ENCODE results near the gene ARL5B. TPM values are rescaled to one million over a fixed set of nuclear protein-coding genes. Genes with fewer than 3 reads are reported as not detected.

Gene ARL5B
- total RNA-seq, 1 donor from 2014 or later = 91.7 TPM

DNA sequence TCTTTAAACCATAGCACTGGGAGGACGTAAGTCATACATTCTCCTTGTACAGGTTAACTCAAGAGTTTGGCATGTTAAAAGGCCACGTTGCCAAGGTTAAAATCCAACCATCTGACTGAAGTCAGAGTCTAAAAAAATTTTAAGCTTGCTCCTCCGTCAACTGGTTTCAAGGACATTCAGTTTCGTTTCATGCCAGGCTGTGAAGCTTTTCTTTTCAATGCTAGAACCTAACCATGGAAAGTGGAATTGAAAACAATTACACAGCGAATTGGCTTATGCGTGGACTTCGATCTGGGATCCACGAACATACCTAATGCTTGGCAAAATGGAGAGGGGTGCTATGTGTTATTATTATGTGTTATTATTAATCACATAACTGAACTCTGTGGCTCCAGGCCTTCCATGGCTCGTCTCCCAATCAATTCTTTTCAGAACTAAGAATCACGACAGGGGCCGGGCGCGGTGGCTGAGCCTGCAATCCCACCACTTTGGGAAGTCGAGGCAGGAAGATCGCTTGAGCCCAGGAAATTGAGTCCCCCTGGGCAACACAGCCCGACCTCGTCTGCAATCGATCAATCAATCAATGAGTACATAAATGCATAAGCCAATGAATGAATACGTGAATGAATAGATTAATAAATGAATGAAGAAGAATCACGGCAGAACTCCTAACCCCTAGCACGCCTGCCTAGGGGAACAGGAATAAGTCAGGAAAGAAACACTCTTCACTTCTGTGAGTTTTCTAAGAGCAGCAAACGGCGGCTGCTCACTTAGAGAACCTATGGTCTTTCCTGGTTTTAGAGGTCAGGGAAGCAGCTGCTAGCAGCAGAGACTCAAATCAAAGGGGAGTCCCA is 733 bp upstream of the ARL5B start:
- DNase-seq = no peak

DNA sequence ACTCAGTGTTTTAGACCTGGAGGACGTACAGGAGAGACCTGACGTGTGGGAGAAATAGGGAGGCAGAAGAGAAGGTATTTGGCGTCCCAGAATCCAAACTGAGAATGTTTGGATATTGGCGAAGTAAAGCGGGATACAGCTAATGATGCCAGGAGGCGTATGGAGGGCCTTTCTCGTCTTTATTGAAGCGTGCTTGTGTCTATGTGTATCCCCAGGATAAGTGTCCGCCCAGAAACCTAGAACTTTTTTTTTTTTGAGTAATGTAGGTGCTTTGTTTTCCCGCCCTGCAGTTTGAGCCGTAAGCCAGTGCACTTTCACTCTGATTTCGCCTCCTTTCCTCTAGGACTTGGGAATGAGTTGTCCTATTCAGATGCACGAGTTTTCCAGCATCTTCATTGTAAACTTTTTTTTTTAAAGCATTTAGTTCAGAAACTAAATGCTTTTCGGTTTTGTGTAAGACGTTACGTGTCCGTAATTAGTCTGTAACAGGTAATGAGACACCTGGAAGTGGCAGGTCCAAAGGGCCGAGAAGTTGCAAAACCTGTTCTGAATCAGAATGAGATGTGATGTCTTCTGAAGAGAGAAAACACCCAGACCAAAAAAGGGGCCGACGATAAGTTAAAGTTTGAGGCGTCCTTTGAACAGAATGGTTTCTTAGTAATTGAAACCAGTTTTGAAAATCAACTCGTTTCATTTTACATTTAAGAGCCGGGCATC is 746 bp downstream of the ARL5B start:
- no peak for DNase-seq

DNA sequence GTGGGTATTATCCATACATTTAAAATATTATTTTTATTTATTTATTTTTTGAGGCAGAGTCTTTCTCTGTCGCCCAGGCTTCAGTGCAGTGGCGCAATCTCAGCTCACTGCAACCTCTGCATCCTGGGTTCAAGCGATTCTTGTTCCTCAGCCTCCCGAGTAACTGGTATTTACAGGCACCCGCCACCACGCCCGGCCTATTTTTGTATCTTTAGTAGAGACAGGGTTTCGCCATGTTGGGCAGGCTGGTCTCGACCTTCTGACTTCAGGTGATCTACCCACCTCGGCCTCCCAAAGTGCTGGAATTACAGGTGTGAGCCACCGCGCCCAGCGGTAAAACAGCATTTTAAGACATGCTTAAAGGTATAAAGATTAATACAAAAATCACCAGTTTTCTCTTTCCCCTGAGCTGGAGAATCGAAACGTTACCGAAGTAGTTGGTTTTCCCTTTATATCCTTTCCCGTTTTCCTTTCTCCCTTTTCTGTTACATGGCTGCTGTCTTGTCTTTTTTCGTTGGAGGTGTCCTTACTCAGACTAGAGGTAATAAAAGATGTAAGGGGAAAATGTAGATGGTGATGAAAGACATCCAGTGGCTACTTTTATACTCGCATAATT is 1.7 kb downstream of the ARL5B start:
- no peak for DNase-seq

DNA sequence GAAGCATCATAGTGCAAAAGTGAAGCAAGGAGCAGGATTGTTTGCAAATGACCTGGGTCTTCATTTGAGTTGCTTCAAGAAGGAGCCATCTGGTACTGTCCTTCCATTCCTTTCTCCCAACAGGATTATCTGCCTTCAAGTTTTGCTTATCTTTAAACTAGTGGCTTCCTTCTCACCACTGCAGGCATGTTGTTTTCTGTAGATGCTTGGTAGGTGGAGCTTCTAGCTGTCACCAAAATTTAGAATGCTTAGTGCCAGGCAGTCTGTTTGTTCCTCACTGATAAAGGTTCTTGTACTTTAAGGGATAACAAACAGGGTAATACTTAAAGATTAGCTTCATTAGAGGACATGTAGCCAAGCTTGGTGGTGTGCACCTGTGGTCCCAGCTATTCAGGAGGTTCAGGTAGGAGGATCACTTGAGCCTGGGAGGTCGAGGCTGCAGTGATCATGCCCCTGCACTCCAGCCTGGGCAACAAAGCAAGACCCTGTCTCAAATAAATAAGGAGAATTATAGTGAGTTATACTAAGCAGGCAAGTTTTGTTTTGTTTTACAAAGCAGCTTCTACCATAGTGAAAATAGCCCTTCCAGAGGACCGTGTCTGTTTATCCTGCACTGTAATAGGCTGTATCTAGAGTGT is 5.7 kb downstream of the ARL5B start:
- no peak for DNase-seq

DNA sequence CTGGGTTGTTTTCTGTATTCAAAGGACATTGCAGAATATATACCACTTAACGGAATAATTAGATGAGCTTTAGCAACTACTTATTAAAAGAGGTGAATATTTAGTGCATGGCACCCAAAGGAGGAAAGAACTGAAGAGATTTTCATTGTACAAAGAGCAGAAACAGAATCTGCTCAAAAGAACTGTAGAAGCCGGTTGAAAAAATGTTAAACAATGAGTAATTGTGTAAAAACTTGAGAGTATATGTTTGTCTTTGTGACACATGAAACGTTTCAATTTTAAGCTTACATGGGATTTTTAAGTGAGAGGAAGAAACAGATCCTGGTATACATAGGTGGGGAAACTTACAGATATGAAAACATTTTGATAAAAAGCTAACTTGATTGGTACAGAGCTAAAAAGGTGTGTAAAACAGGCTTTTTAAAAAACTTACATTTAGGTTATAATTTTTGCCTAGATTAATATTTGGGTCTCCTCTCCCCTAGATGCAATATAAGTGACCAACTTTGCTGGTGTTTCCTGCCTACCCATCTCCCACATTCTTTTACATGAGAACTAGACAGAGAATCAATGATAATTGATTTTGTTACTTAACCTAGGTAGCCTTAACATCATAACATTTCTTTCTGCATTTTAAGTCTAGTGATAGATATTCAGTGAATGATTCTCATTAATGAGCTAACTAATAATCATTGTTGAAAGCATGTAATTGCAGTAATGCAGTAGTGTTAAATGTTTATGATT is 6.8 kb downstream of the ARL5B start:
- DNase-seq = no peak

DNA sequence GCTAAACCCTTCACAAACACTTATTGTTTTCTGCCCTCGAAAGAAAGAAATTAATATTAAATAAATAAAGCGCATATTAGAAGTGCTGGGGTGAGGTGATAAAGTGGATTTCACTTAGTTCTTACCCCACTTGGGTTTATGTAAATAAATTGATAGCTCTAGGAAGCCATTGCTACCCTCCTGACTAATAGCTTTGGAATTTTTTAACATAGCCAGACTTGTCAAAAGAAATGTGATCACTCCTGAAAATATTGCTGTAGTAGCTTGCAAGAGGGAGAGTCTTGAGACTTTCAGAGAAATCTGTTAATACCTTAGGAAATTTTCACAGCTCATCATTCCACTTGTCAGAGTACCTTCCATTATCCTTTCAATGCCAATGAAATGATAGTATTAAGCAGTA is 7.6 kb downstream of the ARL5B start:
- DNase-seq = no peak

DNA sequence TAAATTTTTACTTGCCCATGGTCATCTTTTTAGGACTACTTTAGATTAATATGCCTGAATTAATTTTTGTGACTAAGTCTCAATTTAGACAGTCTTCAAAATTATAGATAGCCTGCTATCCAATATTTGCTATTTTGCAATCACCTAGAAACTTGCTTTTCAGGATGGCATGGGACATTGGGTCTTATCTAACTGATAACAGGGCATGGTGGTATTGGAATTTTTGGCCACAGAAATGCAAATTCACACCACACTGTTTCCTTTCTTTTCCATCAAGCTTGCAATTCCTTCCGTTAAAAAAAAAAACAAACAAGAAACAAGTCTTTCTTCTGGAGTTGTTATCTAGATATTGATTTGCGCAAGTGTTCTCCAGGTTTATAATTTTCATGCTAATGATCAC is 8.8 kb downstream of the ARL5B start:
- DNase-seq = no peak

DNA sequence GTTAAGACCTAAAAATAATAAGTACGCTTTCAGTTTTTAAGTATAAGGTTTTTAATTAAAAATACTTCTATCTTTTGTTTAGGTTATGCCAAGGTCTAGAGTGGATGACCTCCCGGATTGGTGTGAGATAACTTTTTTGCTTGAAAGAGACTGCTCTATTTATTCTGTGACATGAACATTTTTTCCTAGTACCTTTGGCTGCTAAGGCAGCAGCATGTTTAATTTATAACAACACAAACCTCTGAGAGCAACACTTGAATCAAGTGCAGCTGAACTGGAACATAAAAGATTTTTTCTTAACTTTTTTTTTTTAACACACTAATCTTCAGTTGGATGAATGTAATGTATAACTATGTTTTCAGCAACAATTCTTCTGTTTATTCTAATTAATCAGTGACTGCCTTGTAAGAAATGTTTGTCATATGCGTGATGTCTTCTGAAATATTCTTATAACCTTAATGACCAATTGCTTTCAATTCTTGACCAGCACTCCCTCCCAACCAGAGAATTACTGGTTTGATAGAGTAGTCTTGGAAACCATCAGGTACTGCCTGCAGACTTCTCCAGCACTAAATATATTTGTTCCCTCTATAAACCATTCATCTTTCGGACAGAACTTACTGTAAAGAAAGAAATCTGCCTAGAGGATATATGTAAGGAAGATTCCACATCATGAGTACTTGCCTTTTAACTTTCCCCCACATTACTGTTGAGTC is 16.0 kb downstream of the ARL5B start:
- no peak for DNase-seq

DNA sequence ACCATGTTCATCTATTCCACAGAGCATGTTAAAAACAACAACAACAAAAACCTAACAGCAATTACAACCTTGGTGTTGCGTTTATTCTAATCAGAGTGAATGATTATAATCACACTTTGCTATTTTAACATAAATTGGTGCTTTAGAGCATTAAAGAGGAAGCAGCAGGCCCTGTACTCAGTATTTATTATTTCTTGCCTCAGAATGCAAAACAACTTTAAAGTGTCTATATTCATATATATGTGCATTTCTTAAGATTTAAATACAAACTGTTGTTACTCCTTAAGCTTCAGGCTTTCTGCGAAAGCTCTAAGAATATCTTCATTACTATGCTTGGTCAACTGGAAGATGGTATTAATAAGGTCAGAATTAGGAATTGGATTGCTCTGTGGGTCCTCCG is 21.5 kb downstream of the ARL5B start:
- DNase-seq = no peak

DNA sequence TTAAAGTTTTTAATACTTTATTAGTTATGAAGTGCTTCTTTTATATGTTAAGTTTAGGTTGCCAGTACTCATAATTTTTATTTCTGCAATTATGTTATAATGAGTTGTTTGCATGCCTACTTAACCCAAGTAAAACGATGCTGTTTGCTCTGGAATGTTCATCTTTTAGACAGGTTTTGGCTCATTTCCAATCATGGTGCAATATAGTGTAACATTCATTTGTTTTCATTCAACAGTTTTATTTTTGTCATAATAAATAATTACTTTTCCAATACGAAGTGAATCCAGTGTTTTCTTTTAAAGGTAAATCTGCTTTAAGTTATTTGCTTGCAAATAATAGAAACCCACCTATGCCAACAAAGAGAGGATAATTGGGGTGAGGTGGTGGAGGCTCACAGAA is 22.1 kb downstream of the ARL5B start:
- no peak for DNase-seq

DNA sequence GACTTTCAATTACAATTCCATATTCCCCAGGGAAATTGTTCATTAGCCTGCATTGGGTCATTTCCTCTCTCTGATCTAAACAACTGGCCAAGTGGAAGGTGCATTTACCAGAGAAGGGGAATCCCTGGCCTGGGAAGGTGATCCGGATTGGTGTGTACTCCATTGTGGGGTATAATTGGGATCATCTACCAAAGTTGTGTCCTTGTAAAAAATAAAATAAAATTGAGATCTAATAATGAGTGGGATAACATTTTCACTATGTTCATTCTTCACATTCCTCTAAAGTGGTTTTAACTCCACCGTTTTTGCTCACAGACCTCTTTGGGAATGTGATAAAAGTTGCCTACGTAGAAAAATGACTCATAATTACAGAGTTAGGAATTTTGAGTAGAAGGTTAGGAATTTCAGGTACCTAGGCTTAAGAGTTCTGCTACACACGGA is 22.8 kb downstream of the ARL5B start:
- DNase-seq = no peak

DNA sequence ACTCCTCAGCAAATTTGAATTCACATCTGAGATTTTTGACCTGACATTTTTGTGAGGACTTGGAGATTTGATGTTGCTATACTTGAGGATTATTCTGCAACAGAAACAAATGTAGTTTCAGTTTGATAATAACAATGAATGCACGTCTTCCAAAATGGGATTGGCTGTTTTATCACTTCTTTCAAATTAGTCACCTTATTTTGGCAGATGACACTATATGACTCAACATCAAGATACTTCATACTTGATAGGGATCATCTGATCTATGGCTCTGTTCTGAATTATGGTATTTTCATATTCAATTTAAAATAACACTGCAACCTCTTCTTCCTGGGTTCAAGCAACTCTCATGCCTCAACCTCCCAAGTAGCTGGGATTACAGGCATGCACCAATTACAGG is 24.2 kb downstream of the ARL5B start:
- no peak for DNase-seq

DNA sequence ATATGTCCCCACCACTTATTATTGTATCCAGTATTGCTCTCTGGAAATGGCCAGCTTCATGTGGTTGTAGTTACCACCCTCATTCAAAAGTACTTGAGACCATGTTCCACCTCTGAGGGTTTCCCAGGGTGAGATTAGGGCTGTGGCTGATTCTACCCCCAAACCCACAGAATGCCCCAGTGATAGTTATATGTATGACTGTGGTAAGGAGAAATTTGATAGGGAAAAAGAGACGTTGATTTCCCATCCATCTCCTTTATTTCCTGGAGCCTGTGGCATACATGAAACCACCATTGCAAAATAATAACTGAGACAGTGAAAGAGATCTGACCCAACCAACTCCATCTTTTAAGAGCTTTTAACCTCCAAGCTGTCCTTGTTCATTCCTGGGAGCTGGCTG is 25.2 kb downstream of the ARL5B start:
- DNase-seq = no peak

DNA sequence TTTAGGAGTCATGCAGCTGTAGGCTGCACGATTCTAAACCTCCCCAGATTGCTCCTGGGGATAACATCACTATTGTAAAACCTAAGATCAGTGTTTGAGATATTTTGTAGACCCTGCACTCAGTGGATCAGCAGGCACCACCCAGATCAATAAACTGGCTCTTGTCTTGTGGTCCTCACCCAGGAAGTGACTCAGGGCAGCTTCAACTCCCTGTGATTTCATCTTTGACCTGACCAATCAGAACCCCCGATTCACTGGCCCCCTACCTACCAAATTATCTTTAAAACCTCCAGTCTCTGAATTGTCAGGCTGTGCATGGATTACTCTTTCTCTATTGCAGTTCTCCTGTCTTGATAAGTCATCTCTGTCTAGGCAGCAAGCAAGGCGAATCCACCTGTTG is 25.7 kb downstream of the ARL5B start:
- DNase-seq = no peak

DNA sequence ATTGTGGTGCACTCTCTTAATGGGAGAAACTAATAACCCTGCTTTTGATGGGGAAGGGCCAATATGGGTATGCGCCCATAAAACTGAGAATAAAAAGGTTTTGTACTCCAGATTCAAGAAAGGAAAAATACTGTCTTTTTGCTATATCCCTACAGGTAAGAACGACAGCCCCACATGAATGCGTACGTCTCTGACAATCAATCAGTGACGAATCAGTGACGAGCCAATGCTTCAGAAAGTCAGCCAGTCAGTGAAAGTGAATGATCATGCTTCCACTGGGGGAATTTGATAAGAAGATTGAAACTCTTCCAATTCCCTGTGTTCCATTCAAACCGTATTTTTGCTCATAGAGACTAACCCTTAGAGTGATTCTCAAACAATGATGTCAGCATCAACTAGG is 26.3 kb downstream of the ARL5B start:
- no peak for DNase-seq

DNA sequence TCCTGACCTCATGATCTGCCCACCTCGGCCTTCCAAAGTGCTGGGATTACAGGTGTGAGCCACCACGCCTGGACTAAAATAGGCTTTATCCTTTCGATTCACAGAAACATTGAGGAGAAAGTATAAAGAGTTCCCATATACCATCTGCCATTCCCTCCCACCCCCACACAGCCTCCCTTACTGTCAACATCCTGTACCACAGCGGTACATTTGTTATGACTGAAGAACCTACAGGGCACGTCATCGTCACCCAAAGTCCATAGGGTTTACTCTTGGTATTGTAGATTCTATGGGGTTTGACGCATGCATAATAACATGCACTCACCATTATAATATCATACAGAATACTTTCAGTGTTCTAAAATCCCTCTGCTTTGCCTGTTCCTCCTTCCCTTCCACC is 28.0 kb downstream of the ARL5B start:
- DNase-seq = no peak

DNA sequence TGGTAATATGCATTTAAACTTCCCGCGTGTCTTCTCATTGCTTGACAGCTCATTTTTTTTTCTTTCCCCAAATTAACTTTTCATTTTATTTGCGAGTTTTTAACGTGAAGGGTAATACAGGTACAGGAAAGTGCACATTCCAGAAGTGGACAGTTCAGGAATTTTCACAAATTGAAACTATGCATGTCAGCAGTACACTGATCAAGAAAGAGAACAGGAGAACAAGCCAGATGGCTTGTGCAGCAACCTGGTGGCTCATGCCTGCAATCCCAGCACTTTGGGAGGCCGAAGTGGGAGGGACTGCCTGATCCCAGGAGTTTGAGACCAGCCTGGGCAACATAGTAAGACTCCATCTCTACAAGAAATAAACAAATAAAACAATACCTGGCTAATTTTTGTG is 28.5 kb downstream of the ARL5B start:
- DNase-seq = no peak

DNA sequence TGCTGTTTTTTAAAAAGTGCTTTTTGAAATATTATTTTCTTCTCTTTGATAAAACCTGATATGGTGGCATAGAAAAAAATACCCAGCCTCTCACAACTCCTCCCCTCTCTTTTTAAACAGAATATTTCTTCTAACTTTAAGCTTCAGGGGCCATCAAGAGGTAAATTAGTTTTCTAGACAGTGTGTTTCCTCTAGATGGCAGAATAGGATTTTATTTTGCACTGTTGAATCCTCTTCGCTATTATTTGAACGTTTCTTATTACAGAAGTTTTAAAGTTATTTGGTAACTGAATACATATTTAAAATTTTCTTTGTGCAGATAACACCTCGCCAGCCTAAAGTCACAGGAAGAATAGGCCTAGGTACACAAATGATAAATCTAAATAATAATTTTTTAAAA is 30.3 kb downstream of the ARL5B start:
- DNase-seq = no peak

DNA sequence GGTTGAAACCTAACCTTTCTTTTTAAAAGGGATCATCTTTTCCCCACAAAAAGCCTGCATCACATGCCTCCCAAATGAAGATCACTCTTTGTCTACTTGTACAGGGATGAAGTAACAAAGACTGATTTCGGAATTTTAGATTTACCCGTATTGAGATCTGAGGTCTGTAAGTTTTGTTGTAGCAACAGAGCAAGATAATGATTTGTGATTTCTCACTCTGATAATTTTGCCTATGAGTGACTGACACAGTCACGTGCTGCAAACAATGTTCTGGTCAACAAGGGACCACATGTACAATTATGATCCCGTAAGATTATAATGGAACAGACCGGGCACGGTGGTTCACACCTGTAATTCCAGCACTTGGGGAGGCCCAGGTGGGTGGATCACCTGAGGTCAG is 31.3 kb downstream of the ARL5B start:
- no peak for DNase-seq

DNA sequence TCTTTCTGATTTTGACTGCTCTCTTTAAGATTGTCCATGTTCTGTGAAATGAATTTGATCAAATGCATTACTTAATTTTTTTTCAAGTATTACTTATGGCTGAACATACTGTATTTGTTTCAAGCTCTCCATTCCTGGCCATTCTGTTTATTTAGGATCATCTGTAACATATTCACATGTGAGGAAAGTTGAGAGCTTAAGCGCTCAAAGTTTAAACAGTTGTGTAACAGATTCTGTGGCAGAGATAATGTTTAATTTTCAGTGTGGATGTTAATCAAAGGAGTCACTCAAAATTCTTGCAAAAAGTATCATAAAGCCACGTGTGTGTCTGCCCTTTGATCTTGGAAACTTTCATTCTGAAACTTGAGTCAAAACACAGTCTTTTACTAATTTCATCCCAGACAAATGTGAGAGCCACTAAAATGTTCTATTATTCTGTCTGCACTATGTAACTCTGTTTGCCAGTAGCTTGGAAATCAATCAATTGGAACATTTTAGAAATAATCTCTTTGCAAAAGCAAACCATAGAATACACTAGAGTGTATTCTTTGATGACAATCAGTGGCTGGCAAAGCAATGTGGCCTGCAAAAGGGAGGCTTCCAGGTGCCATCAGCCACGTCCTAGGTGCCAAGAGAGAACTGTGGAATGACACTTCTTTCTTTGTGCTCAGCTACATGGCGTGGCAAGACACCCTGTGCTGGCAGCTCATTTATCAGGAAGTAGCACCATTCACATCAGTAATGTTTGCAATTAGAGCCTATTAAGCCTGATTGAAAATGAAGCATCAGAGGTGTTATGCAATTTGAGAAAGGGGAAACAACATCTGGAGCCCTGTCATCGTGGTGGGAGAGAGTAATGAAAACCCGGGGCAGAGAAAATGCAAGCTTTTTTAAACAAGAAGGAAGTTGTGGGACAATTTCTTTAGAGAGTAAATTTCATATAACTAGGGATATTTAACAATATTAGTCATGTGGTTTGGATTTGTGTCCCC is 40.9 kb downstream of the ARL5B start:
- DNase-seq = no peak

Measured in occipital lobe (tissue), 2 donors.